NCI-H526 treated with DMSO at 0.1 percent for 48 hours (cell line): Measurements from ENCODE around the gene TLE1.
"Not testable (repeated sequence)": the region's sequence is repeated elsewhere in the genome, so short reads cannot be mapped to it uniquely, and the experiment has no call there.

ENCODE experiments used
- DNase-seq: peaks from one replicate; lab custom pipeline; 2025; lab: John Stamatoyannopoulos, UW

The TLE1 gene

GRCh38 chr9:81652058-81652687 is 37.2 kb downstream of the TLE1 start:
- DNase-seq, result no peak

GRCh38 chr9:81650586-81651515 is 38.5 kb downstream of the TLE1 start:
- no peak for DNase-seq

- DNase-seq, result no peak
These were observed 39.7 kb downstream of the TLE1 start for GRCh38 chr9:81649475-81650240.

GRCh38 chr9:81648891-81649290 is 40.5 kb downstream of the TLE1 start:
- DNase-seq, result no peak

GRCh38 chr9:81646337-81646736 is 43.0 kb downstream of the TLE1 start:
- no peak for DNase-seq

- not testable (repeated sequence) for DNase-seq
These were observed 44.8 kb downstream of the TLE1 start for GRCh38 chr9:81644513-81644912.

GRCh38 chr9:81637276-81637675 is 52.1 kb downstream of the TLE1 start:
- DNase-seq, result no peak

- no peak for DNase-seq
These were observed 53.1 kb downstream of the TLE1 start for GRCh38 chr9:81636255-81636599.

- DNase-seq, result no peak
These were observed 53.7 kb downstream of the TLE1 start for GRCh38 chr9:81635521-81636254.

GRCh38 chr9:81634915-81635516 is 54.3 kb downstream of the TLE1 start:
- DNase-seq, result no peak

- DNase-seq, result no peak
These were observed 55.1 kb downstream of the TLE1 start for GRCh38 chr9:81633952-81634854.

- DNase-seq, result no peak
These were observed 56.7 kb downstream of the TLE1 start for GRCh38 chr9:81632599-81632998.

GRCh38 chr9:81631218-81631745 is 58.1 kb downstream of the TLE1 start:
- no peak for DNase-seq

GRCh38 chr9:81629440-81629839 is 59.9 kb downstream of the TLE1 start:
- DNase-seq, result no peak

GRCh38 chr9:81628897-81629296 is 60.5 kb downstream of the TLE1 start:
- DNase-seq, result no peak

- peak; percentile 55 for DNase-seq
These were observed 61.9 kb downstream of the TLE1 start for GRCh38 chr9:81627481-81627880.

- DNase-seq, result no peak
These were observed 62.8 kb downstream of the TLE1 start for GRCh38 chr9:81626511-81626910.

GRCh38 chr9:81625969-81626368 is 63.4 kb downstream of the TLE1 start:
- peak; percentile 52 for DNase-seq

GRCh38 chr9:81623778-81624177 is 65.6 kb downstream of the TLE1 start:
- DNase-seq, result no peak
